Measurements from ENCODE around the gene ICA1L. TPM values are rescaled to one million over a fixed set of nuclear protein-coding genes. Genes with fewer than 3 reads are reported as not detected.
"Not testable (repeated sequence)": the region's sequence is repeated elsewhere in the genome, so short reads cannot be mapped to it uniquely, and the experiment has no call there.

Gene ICA1L
- total RNA-seq, 1 donor: 3.5 TPM

- DNase-seq (ENCODE audit: low read depth): peak; percentile 57
- TF ChIP-seq CTCF (IDR thresholded peaks at IDR 0.05; ENCODE audit: insufficient read depth, low read depth, low read length): peak; percentile 60
- peak overlapping the region; percentile 77 for H3K4me3 ChIP-seq (ENCODE audit: low read depth, low read length)
Measured at GRCh38 chr2:202870431-202871299, 901 bp downstream of the ICA1L start.

GRCh38 chr2:202861987-202862386 lies 9.6 kb downstream of the ICA1L start:
- no peak for TF ChIP-seq CTCF (IDR thresholded peaks at IDR 0.05; ENCODE audit: insufficient read depth, low read depth, low read length)
- no peak overlapping the region for H3K4me3 ChIP-seq (ENCODE audit: low read depth, low read length)
- no peak for DNase-seq (ENCODE audit: low read depth)

- no peak for TF ChIP-seq CTCF (IDR thresholded peaks at IDR 0.05; ENCODE audit: insufficient read depth, low read depth, low read length)
- H3K4me3 ChIP-seq (ENCODE audit: low read depth, low read length): no peak overlapping the region
Measured at GRCh38 chr2:202858601-202859000, 13.0 kb downstream of the ICA1L start.

GRCh38 chr2:202849343-202849742 lies 22.2 kb downstream of the ICA1L start:
- H3K4me3 ChIP-seq (ENCODE audit: low read depth, low read length); DNase-seq (ENCODE audit: low read depth): not testable (repeated sequence)

More at GRCh38 chr2:202858601-202859000, 13.0 kb downstream of the ICA1L start:
- no peak for DNase-seq (ENCODE audit: low read depth)

- peak; percentile 25 for DNase-seq (ENCODE audit: low read depth)
- no peak overlapping the region for H3K4me3 ChIP-seq (ENCODE audit: low read depth, low read length)
- no peak for TF ChIP-seq CTCF (IDR thresholded peaks at IDR 0.05; ENCODE audit: insufficient read depth, low read depth, low read length)
Measured at GRCh38 chr2:202848813-202849212, 22.8 kb downstream of the ICA1L start.

GRCh38 chr2:202847693-202848524 lies 23.7 kb downstream of the ICA1L start:
- TF ChIP-seq CTCF (IDR thresholded peaks at IDR 0.05; ENCODE audit: insufficient read depth, low read depth, low read length): no peak
- H3K4me3 ChIP-seq (ENCODE audit: low read depth, low read length): no peak overlapping the region
- DNase-seq (ENCODE audit: low read depth): no peak

- H3K4me3 ChIP-seq (ENCODE audit: low read depth, low read length): no peak overlapping the region
- TF ChIP-seq CTCF (IDR thresholded peaks at IDR 0.05; ENCODE audit: insufficient read depth, low read depth, low read length): no peak
- DNase-seq (ENCODE audit: low read depth): no peak
Measured at GRCh38 chr2:202844656-202845055, 26.9 kb downstream of the ICA1L start.
